Endothelial cell of umbilical vein (primary cell): ENCODE results near the gene LMBR1L.

Source experiments
- CTCF ChIP-seq, 2 donors: IDR thresholded peaks; 1 replicate in 1 of 2; 2 replicates in 1 of 2; pipeline ENCODE4 v1.5.1; 2011; ENCODE audit warnings: low read length in 2 of 2, mild to moderate bottlenecking in 2 of 2, moderate library complexity in 2 of 2, control low read depth in 1 of 2, inconsistent platforms in 1 of 2, low read depth in 1 of 2; ENCODE audit not compliant: insufficient read depth in 1 of 2; ENCODE audit errors: extremely low read depth in 1 of 2
- EZH2 ChIP-seq: IDR thresholded peaks from 2 replicates; pipeline ENCODE4 v1.6.1; 2012; ENCODE audit warnings: borderline replicate concordance, low read depth, mild to moderate bottlenecking, moderate library complexity, low read length, inconsistent platforms; ENCODE audit not compliant: severe bottlenecking
- GATA2 ChIP-seq: IDR thresholded peaks from 2 replicates; pipeline ENCODE4 v1.7.0; 2011; ENCODE audit warnings: low read depth, mild to moderate bottlenecking, moderate library complexity, mixed read lengths, low read length; ENCODE audit not compliant: insufficient read length, insufficient read depth
- JUN ChIP-seq: IDR thresholded peaks from 2 replicates; pipeline ENCODE4 v1.6.1; 2011; ENCODE audit warnings: borderline replicate concordance, low read depth; ENCODE audit not compliant: insufficient read length, insufficient read depth
- MYC ChIP-seq: IDR thresholded peaks from one replicate; pipeline ENCODE4 v1.6.1; 2011; ENCODE audit warnings: mild to moderate bottlenecking, low read depth, low read length
- POLR2A ChIP-seq: IDR thresholded peaks from 2 replicates; pipeline ENCODE4 v1.6.1; 2012; ENCODE audit warnings: low read depth, mild to moderate bottlenecking, control low read depth, low read length
- POLR2AphosphoS5 ChIP-seq: IDR thresholded peaks from 2 replicates; pipeline ENCODE4 v1.6.1; 2012; ENCODE audit warnings: low read depth, mild to moderate bottlenecking, control low read depth, low read length, moderate library complexity; ENCODE audit not compliant: insufficient read depth
- TF ChIP-seq, protein P1 (sequence below): IDR thresholded peaks from 2 replicates; pipeline ENCODE4 v1.6.1; 2011; ENCODE audit not compliant: insufficient read depth, insufficient read length

GRCh38 chr12:49144384-49144783 lies 33.7 kb upstream of the LMBR1L start:
- TF ChIP-seq CTCF (IDR thresholded peaks at IDR 0.05; ENCODE audit: extremely low read depth in 1 of 2, insufficient read depth in 1 of 2, low read depth in 1 of 2, low read length in 2 of 2), result no peak
- no peak for TF ChIP-seq POLR2A
- no peak for TF ChIP-seq EZH2
- TF ChIP-seq JUN, result no peak
- no peak for TF ChIP-seq POLR2AphosphoS5
- no peak for TF ChIP-seq MYC
- TF ChIP-seq GATA2, result no peak
- TF ChIP-seq, protein P1, sequence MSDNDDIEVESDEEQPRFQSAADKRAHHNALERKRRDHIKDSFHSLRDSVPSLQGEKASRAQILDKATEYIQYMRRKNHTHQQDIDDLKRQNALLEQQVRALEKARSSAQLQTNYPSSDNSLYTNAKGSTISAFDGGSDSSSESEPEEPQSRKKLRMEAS, result no peak
